H1 (cell line): Measurements from ENCODE around the gene SLC25A51. TPM values are rescaled to one million over a fixed set of nuclear protein-coding genes. Genes with fewer than 3 reads are reported as not detected.

Source experiments
- CHD7 ChIP-seq: fragments of 300-600 bp; sonication (generic); IDR thresholded peaks from 2 replicates; pipeline ENCODE4 v1.7.1; 2012; ENCODE audit warnings: low read length, moderate library complexity, mild to moderate bottlenecking, inconsistent platforms; ENCODE audit not compliant: insufficient replicate concordance
- MAX ChIP-seq: IDR thresholded peaks from 2 replicates; pipeline ENCODE4 v1.6.1; 2012; ENCODE audit warnings: inconsistent platforms
- TAF7 ChIP-seq: optimal IDR thresholded peaks from 2 replicates; pipeline ENCODE3; 2011; ENCODE audit warnings: low read depth, mild to moderate bottlenecking, inconsistent platforms, low read length, moderate library complexity, borderline replicate concordance
- polyA plus RNA-seq, 7 experiments: library from polyadenylated mRNA; depleted of rRNA in 3 of 7; stranded (reverse) in 5 of 7; unstranded in 2 of 7; fragments of >200 nt in 5 of 7; fragments of 200-250 nt in 2 of 7; gene quantifications; 1 replicate in 5 of 7; 2 replicates in 1 of 7; 4 replicates in 1 of 7; pipeline versions ENCODE4 v1.2.1 to v1.2.3, GENCODE V29; 2011 to 2013; ENCODE audit warnings: missing spikeins in 2 of 7, mixed read lengths in 2 of 7
- total RNA-seq: library from RNA; stranded (reverse); fragmentation: NEBNext Ultra II Directional; extraction: Animal tissue kit (Norgen Biotek cat#: 25700); gene quantifications from 2 replicates; pipeline ENCODE4 v1.2.1, GENCODE V29; 2021

SLC25A51 gene
- total and polyA plus RNA-seq, 2 of the 8 experiments (the other 6 are each of a cell fraction or from before 2014, with no cell fraction given): 8.0 to 14.5 TPM

DNA sequence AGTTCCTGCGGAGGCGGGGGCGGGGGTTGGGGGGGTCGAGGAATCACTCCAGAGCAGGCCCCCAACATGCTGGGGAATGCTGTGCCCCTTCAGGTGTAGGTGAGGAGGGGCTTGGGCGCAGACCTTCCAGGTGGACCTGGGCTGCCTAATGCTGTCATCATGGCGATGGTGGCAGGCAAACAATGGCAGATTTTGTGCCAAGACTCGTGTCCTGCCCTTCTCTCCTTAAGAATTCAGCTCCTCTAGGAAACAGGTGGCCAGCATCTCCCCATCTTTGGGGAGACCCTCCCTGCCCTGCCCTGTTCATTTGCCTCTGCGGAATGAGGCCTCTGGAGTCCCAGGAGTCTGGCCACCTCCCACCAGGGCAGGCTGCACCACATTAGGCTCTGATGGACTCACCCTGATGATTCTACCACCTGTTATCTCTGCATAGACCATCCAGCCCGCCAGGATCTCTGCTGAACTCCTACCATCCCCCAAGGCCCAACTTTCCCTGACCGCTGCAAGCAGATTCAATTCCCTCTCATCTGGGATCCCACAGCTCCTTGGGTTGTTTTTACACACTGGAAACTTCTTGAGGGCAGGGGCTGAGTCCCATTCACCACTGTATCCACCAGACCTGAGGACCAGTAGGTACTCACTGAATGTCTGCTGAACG, 10.9 kb upstream of the SLC25A51 start (continued):
- TF ChIP-seq TAF7 (no peak), MAX (no peak), CHD7 (no peak)
